HEK293 (cell line): ENCODE results near the gene THTPA.

Source experiments
- CTCF ChIP-seq: fragments of 450-650 bp; formaldehyde crosslinking; IDR thresholded peaks from 2 replicates; pipeline ENCODE4 v1.5.1; 2016; ENCODE audit warnings: missing biosample characterization, missing genetic modification characterization
- KLF9 ChIP-seq: fragments of 450-650 bp; formaldehyde crosslinking; IDR thresholded peaks from 2 replicates; pipeline ENCODE4 v1.5.1; 2016; ENCODE audit warnings: missing biosample characterization, missing genetic modification characterization, low read depth
- RBAK ChIP-seq: fragments of 450-650 bp; formaldehyde crosslinking; IDR thresholded peaks from 2 replicates; pipeline ENCODE4 v1.5.1; 2016; ENCODE audit warnings: missing biosample characterization, missing genetic modification characterization
- ZNF157 ChIP-seq: fragments of 450-650 bp; formaldehyde crosslinking; IDR thresholded peaks from 2 replicates; pipeline ENCODE4 v1.5.1; 2016; ENCODE audit warnings: missing biosample characterization, missing genetic modification characterization
- ZNF266 ChIP-seq: fragments of 450-650 bp; formaldehyde crosslinking; IDR thresholded peaks from 2 replicates; pipeline ENCODE4 v1.5.1; 2016; ENCODE audit warnings: missing biosample characterization, missing genetic modification characterization, low read depth

- TF ChIP-seq ZNF157 (tag by site-specific recombination) (no peak), CTCF (tag by site-specific recombination) (peak; percentile 12; the same call in 1 of the 2 replicates), KLF9 (tag by site-specific recombination) (no peak), ZNF266 (no peak), RBAK (tag by site-specific recombination) (no peak)
Observed at GRCh38 chr14:23569443-23570151, 13.5 kb downstream of the THTPA start.
